ENCODE data around the gene MOGAT2.
"Not testable (repeated sequence)": the region's sequence is repeated elsewhere in the genome, so short reads cannot be mapped to it uniquely, and the experiment has no call there.

MOGAT2 gene

DNA sequence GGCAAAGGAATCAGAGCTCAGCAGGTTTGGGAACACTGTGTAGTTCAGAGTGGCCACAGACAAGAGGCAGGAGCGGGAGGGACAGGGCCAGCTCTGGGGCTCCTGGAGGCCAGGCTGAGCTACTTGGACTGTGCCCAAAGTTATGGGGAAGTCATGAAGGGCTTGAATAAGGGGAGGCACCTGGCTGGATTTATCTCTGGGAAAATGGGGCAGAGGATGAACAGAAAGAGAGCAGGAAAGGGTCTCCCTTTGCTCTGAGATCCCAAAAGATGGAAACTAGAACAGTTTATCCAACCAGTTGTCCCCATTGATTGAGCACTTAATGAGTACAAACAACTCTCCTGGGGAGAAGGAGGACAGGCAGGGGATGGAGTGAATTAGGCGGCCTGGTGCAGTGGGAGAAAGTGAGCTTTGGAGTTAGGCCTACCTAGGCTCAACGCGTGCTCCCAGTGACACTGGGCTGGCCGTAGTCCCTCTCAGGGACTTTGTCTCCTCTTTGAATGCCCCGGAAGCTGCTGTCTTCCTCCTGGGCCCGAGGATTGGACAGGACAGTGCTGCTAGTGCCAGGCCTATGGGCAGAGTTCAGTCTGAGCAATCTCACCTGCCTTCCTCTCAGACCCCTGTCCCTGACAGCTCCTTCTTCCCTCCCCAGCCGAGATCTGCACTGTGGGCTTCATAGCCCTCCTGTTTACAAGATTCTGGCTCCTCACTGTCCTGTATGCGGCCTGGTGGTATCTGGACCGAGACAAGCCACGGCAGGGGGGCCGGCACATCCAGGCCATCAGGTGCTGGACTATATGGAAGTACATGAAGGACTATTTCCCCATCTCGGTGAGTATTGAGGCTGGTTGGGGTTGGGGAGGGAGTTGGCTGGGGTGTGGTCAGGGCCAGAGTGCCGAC is 2.0 kb downstream of the MOGAT2 start:
- no peak for DNase-seq (ENCODE audit: low read depth in 2 of 2)

DNA sequence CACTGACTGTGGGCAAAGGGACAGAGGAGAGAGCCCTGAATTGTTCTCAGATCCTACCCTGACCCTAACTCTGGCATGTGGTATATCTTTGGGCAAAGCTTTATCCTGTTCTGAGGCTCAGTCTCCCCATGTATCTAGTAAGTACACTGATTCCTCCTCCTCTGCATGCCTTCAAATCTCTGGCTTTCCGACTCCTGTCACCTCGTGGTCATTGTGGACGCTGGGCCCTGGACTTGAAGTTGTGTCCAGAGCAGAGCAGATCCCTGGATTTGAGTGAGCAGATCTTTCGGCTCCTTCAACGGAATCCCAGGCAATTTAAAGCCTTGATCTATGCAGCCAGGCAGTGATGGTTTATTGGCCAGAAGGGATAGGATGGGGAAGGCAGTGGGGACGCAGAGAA is 3.0 kb downstream of the MOGAT2 start:
- DNase-seq (ENCODE audit: low read depth in 2 of 2): no peak

DNA sequence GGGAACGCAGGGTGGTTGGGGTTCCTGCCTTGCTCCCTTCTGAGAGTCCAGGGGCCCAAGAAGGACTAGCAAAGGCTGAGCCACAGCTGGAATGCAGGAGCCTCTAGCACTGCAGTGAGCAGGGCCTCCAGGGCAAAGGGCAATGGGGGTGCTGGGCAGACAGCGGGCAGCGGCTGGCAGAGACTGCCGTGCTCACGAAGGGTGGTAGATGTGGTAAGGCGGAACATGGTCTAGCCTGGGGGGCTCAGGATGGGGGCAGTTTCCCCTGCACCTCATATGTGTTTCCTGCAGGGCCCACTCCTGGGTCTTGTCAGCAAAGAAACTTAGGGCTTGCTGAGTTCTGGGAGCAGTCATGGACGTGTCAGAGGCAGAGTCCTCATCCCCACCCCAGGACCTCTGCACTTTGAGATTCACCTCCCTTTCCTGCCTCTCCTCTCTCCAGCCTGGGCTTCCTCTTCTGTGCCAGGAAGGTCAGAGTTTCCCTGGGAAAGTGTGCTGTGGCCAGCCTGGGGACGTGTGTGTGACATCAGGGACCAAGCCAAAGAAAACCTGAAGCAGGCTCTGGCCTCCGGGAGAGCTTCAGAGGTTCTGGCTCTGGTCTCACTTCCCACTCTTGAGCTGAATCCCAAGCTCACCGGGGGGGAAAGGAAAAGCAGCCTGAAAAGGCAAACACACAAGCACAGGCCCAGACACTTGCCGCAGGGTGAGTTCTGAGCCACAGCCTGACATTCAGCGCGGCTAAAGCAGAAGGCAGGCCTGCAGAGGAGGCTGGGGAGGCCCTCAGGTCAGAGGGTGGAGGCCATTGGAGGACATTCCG is 4.4 kb downstream of the MOGAT2 start:
- no peak for DNase-seq (ENCODE audit: low read depth in 2 of 2)

DNA sequence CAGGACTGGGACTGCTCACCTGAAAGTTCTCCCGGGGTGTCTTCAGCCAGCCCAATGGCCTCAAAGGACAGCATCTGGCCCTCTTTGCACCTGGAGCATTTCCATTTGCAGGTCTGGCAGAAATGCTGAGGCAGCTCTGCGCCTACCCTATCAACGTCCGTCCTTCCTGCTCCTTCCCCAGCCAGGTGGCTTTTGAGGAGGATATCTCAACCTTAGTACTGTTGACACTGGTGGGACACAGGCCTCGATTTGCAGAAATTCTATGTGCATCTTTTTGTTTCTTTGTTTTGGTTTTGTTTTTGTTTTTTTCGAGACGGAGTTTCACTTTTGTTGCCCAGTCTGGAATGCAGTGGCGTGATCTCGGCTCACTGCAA is 5.0 kb downstream of the MOGAT2 start:
- no peak for DNase-seq (ENCODE audit: low read depth in 2 of 2)

DNA sequence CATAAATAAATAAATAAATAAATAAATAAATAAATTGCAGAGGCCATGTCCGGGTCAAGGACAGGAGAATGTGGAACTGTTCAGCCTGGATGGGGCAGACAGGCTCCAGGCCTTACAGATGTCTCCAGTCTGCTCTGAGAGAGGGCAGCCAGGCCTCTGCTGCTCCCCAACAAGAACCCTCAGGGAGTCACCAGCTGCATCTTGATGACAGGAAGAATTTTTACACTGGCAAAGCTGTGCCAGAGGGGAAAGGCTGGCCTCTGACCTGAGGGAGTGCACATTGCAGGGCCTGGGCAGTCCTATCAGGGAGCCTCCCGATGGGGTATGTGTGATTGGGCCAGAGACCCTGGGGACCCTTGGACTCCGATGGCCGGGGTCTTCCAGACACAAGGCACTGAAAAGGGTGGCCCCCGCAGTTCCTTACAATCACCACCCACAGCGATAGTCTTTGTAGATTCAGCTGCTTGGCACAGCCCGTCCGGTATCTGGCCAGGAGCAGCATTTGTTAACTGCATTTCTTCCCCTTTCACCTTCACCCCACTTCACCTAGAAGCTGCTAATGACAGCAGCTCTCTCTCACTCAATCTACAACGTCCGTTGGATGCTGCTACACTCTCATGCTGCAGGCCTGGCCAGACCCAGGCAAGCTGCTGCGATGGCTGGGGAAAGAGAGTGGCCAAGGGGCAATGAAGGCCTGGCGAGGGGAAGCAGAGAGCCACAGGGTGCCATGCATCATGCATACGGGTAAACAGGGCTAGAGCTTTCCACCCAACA is 8.1 kb downstream of the MOGAT2 start:
- no peak for DNase-seq (ENCODE audit: low read depth in 2 of 2)

DNA sequence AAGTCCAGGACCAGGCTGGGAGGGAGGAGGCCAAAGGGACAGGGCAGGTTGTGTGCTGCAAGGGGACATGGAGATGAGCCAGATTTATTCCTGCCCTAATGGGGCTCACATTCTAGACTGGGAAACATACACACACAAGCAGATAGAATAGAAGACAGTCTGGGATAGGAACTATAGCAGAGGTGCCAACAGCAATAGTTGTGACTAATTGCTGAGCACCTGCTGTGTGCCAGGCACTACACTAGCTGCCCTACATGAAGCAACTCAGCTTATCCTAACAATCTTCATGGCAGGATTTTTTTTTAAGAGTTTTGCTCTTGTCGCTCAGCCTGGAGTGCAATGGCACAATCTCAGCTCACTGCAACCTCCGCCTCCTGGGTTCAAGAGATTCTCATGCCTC is 11.4 kb downstream of the MOGAT2 start:
- no peak for DNase-seq (ENCODE audit: low read depth in 2 of 2)

DNA sequence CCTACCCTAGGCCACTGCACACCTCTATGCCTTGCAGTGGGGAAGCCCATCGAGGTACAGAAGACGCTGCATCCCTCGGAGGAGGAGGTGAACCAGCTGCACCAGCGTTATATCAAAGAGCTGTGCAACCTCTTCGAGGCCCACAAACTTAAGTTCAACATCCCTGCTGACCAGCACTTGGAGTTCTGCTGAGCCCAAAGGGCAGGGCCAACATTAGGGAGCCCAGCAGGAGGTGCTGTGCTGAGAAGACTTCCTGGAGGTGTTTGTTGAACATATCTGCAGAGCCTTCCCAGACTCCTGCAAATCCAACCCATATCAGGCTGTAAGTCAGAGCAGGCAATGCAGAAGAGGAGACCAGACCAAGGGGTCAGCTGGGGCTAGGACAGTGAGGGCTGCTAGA is 13.5 kb downstream of the MOGAT2 start:
- no peak for DNase-seq (ENCODE audit: low read depth in 2 of 2)

DNA sequence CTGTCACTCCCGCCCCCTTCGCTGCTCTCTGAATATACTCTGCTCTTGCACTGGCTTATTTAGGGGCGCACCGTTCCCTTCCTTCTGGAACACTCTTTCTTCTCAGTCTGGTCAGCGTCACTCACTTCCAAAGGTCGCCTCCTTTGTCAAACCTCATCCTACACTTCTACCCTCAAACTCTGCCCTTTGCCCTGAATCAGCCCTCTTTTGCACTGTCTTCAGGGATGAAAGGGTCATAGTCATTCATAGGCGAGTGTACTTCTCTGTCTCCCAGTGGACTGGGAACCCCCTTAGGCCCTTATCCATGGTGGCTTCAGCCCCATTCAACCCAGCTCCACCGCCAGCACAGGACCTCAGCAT is 15.4 kb downstream of the MOGAT2 start:
- DNase-seq (ENCODE audit: low read depth in 2 of 2): no peak

DNA sequence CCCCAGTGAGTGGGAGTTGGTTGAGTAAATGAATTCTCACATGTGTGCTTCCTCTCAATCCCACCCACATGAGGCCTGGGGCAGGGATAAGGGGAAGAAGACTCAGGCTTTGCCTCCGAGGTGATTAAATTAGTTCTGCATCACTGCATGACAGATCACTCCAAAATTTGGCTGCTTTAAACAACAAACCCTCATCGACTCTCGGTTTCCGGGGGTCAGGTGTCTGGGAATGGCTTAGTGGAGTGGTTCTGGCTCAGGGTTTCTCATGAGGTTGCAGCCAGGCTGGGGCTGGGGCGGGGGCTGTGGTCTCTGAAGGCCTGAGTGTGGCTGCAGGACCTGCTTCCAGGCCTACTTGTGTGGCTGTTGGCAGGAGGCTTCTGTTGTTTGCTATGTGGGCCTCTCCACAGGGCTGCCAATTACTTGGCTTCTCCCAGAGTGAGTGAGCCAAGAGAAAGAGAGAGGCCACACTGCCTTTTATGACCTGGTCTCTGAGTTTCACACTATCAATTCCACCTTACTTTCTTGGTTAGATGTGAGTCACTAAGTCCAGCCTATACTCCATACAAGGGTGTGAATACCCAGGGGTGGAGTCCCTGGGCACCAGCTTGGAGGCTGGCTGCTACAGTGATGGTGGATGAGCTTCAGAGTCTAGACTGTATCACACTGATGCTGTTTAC is 15.9 kb downstream of the MOGAT2 start:
- DNase-seq (ENCODE audit: low read depth in 2 of 2): no peak

DNA sequence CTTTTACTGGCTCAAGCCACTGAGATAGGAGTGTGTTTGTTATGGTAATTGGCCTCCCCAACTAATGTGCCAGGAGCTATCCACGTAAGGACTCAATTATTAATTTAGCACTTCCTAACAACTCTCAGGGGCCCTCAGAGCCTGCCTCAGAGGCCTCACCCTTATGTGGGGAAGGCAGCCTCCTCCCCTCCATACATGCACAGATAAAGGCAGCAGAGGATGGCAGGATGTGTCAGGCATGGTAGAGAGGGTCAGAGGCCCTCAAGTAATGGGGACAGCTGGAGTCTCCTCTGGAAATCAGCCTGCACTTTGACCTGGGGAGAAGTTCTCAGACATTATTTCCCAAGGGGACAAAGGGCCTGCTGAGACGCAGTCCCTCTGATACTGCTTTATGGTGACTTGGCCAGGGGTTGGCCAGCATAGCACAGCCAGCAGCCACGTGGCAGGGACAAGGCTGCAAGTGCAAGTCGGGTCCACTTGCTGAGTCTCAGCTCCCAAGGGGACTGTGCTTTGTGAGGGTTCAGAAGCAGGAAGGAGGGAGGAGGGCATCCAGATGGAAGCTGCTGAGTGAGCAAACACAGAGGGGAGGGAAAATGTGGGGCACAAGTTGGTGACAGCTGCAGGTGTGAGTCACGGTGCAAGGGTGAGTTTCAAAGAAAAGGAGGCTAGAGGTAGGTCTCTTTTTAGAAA is 17.0 kb downstream of the MOGAT2 start:
- no peak for DNase-seq (ENCODE audit: low read depth in 2 of 2)

DNA sequence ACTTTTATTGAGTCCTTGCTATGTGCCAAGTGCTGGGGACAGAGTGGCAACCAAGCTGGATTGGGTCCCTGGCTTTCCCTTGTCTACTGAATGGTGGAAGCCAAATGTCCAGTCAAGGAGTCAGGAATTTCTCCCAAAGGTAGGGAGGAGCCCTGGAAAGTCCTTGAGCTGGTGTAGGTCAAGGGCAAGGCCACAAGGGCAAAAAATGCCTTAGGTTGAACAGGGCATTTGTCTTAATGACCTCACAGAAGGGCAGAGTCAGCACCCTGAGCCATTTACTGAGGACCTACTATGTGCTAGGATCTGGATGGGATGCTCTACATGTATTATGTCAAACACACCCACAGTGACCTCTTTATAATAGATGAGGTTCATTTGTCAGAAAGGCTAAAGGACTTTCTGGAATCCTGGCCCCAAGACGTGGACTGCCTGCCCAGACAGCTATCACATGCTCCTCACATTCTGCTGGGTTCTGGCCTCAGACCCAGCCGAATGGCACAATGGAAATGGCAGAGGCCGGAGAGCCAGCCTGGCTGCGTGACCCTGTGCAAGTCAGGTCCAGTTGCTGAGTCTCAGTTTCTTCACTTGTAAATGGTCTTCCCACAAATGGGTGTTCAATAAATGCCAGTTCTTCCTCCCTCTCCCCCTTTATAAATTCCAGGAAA is 17.7 kb downstream of the MOGAT2 start:
- DNase-seq (ENCODE audit: low read depth in 2 of 2): no peak

DNA sequence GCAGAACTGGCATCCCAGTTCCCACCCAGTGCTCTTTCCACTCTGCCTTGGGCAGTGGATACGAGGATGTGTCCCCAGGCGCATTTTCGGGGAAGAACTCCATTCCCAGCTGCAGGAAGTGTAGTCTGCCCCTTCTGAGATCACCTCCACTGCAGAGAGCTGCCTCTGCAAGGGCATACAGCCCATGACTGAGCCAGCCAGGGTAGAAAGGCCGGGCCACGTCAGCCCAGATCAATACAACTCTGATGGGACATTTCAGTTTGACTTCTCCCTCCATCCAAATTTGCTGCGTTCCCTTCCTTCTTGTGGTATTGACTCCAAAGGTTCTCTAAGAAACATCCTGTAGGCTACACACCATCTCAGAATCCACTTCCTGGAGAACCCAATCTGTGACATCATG is 19.7 kb downstream of the MOGAT2 start:
- no peak for DNase-seq (ENCODE audit: low read depth in 2 of 2)

DNA sequence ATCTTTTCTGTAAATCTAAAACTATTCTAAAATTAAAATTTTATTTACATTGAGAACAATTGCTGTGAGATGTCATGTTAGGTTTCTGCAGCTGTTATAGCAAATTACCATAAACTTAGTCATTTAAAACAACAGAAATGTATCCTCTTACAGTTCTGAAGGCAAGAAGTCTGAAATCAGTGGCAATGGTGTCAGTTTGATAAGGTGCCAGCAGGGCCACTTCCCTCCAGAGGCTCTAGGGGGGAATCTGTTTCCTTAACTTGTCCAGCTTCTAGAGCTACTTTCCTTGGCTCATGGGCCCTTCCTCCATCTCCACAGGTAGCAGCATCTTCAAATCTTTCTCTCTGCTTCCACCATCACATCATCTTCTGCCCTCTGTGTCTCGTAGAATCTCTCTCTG is 23.0 kb downstream of the MOGAT2 start:
- DNase-seq (ENCODE audit: low read depth in 2 of 2): no peak

DNA sequence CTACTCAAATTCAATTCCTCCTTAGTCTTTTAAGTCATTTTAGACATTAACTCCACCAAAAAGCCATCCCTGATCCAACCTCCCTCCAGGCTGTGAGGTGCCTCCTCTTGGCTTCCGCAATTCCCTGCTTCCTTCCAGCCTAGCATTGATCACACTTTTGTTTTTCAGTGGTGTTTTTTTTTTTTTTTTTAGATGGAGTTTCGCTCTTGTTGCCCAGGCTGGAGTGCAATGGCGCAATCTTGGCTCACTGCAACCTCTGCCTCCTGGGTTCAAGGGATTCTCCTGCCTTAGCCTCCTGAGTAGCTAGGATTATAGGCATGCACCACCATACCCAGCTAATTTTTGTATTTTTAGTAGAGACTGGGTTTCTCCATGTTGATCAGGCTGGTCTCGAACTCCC is 25.5 kb downstream of the MOGAT2 start:
- DNase-seq (ENCODE audit: low read depth in 2 of 2): not testable (repeated sequence)

DNA sequence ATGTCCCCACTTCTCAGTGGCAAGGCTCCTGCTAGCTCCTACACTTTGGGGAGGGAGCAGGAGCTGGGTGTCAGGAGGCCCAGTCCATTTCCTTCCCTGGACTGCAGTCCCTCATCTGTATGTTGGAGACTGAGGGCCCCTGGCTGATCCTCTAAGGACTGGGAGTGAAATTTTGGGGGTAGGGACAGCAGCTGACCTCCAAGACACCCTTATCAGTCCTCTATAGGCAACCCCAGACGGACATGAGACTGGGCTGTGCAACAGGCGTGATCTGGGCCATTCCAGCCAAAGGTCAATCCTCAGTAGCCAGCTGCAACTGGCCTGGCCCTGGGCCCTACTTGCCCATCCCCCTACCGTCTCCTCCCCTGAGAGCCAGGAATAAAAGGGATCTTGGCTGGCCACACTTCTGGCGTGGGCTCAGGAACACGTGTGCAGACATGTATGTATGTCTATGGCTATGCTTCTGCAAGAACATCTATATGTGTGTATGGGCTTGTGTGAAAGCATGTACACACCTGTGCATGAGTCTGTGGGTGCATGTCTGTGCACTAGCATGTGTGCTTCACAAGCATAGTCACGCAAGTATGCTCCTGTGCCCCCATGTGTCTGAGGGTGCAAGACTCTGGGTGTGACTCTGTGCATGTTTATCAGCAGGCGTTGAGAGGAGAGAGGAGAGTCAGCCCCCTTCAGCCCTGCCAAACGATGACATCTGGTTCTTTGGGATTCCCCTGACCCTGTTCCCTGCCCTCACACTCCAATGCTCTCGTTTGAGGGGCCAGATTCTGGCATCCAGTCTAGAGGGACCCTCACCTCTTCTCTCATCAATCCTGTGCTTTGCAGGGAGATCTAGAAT is 26.3 kb downstream of the MOGAT2 start:
- no peak for DNase-seq (ENCODE audit: low read depth in 2 of 2)

DNA sequence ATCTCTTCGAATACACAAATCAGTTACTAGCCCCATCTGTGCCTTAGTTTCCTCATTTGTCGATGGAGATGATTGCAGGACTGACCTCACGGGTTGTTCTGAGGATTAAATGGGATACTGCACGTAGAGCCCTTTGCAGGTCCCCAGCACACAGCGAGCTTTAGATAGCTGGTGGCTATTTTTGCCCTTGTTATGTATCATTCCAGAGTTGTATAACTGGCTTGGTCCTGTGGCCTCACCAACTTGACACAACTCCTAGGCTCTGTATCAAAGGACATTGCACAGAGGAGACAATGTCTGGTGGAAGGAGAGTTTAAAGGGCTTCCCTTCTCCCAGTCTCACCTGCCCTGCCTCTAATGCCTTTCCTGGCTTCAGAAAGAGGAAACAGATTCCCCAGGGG is 28.2 kb downstream of the MOGAT2 start:
- no peak for DNase-seq (ENCODE audit: low read depth in 2 of 2)

DNA sequence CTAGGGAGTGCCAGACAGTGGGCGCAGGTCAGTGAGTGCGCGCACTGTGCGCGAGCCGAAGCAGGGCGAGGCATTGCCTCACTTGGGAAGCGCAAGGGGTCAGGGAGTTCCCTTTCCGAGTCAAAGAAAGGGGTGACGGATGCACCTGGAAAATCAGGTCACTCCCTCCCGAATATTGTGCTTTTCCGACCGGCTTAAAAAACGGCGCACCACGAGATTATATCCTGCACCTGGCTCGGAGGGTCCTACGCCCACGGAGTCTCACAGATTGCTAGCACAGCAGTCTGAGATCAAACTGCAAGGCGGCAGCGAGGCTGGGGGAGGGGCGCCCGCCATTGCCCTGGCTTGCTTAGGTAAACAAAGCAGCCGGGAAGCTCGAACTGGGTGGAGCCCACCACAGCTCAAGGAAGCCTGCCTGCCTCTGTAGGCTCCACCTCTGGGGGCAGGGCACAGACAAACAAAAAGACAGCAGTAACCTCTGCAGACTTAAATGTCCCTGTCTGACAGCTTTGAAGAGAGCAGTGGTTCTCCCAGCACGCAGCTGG is 31.2 kb downstream of the MOGAT2 start:
- DNase-seq (ENCODE audit: low read depth in 2 of 2): not testable (repeated sequence)

DNA sequence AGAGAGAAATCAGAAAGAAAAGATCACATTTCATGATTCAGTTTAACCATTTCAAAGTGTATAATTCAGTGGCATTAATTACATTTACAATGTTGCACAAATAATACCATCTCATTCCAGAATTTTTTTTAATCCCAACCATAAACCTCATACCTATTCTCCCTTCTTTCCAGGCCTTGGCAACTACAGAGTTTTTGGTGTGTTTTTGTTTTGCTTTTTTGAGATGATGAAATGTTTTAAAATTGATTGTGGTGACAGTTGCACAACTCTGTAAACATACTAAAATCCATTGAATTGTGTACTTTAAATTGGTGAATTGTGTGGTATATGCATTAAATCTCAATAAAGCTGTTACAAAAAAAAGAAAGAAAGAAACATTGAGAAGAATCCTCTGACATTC is 37.3 kb downstream of the MOGAT2 start:
- DNase-seq (ENCODE audit: low read depth in 2 of 2): not testable (repeated sequence)

DNA sequence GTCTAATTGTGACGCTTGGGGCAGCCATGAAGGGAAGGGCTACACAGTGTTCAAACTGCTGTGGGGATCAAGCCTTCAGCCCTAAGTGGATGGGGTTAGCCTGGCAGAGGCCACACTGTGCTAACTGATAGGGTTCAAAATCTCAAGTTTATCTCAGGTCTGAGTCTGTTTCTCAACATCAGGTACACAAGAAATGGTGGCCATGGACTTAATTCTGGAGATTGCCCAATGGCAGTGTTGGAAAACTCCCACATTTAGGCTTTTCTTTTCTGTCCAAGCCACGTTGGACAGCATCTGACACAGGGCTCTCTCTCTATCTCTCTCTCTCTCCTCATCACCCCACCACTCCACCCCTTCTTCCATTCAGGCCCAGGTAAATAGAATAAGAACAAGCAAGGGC is 40.0 kb downstream of the MOGAT2 start:
- no peak for DNase-seq (ENCODE audit: low read depth in 2 of 2)
